NB4 (cell line): ENCODE measurements around the gene ATOH8.
A peak's percentile ranks its signal among the peaks of the same experiment; 100 is the strongest.

Experiments used
- DNase-seq: peaks from one replicate; pipeline ENCODE4 v3.0.0; 2010; ENCODE audit warnings: low read depth
- H3K4me3 ChIP-seq: one replicate; pipeline ENCODE4 v1.5.1; 2011; ENCODE audit warnings: mild to moderate bottlenecking, low read depth, low read length, moderate library complexity
- MYC ChIP-seq: IDR thresholded peaks from 2 replicates; pipeline ENCODE4 v1.6.1; 2011; ENCODE audit warnings: low read depth, low read length
- POLR2A ChIP-seq: IDR thresholded peaks from 2 replicates; pipeline ENCODE4 v1.6.1; 2011; ENCODE audit warnings: mild to moderate bottlenecking; ENCODE audit not compliant: insufficient read length; ENCODE audit errors: extremely low read depth
- TF ChIP-seq, protein P1 (sequence below): IDR thresholded peaks from one replicate; pipeline ENCODE4 v1.5.1; 2012; ENCODE audit warnings: low read depth, low read length
- TF ChIP-seq, protein P2 (sequence below): IDR thresholded peaks from 2 replicates; pipeline ENCODE4 v1.6.1; 2011; ENCODE audit warnings: low read depth, low read length

Gene ATOH8

DNA sequence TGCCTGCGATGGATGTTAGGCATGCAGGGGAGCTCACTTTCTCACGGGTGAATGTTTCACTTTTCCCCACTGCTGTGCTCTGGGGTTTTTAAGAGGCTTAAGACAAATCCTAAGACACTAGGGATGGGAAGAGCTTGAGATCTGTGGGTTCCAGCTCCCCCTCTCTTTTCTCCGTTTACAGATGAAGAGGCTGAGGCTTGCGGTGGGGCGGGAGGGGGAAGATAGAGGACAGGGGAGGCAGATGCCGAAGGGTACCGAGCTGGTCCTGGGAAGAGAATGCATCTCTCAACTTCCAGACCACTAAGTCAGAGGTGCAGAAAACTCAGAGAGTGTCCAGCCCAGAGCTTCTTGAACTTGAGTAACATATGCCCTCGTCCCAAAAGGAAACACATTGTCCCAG lies 8.2 kb upstream of the ATOH8 start:
- no peak for DNase-seq
- H3K4me3 ChIP-seq: no peak overlapping the region

DNA sequence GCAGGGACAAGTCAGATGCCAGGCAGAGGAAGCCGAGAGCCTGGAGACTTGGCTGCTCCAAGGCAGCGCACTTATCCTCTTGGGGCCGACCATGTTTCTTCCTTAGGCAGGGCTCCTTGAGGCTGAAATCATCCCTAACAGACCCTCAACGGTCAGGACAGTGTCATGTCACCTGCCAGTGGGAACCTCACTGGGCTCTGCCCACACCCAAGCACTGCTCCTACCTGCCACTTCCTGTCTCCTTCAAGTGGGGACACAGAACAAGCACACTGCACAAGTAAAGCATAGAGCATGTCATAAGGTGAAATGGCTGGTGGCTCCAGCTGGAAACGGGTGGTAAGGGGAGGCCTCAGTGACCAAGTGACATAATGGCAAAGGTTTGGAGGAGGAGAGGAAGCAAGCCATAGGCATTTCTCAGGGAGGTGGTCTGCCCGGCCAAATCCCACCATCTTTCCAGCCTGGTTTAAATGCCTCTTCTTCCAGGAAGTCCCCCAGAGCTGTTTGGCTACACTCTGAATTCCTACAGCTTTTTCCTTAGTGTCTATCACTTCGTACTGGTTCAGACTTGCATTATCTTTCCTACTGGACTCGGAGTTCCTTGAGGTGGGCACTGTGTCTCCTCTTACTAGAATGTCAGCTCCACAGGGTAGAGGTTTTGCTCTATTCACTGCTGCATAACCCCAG lies 7.3 kb upstream of the ATOH8 start:
- DNase-seq: no peak
- no peak overlapping the region for H3K4me3 ChIP-seq
- TF ChIP-seq, protein P1, sequence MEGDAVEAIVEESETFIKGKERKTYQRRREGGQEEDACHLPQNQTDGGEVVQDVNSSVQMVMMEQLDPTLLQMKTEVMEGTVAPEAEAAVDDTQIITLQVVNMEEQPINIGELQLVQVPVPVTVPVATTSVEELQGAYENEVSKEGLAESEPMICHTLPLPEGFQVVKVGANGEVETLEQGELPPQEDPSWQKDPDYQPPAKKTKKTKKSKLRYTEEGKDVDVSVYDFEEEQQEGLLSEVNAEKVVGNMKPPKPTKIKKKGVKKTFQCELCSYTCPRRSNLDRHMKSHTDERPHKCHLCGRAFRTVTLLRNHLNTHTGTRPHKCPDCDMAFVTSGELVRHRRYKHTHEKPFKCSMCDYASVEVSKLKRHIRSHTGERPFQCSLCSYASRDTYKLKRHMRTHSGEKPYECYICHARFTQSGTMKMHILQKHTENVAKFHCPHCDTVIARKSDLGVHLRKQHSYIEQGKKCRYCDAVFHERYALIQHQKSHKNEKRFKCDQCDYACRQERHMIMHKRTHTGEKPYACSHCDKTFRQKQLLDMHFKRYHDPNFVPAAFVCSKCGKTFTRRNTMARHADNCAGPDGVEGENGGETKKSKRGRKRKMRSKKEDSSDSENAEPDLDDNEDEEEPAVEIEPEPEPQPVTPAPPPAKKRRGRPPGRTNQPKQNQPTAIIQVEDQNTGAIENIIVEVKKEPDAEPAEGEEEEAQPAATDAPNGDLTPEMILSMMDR: no peak
- TF ChIP-seq MYC (no peak), POLR2A (no peak)
- TF ChIP-seq, protein P2, sequence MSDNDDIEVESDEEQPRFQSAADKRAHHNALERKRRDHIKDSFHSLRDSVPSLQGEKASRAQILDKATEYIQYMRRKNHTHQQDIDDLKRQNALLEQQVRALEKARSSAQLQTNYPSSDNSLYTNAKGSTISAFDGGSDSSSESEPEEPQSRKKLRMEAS: no peak

More for the DNA sequence above, 8.2 kb upstream of the ATOH8 start:
- TF ChIP-seq MYC: no peak

DNA sequence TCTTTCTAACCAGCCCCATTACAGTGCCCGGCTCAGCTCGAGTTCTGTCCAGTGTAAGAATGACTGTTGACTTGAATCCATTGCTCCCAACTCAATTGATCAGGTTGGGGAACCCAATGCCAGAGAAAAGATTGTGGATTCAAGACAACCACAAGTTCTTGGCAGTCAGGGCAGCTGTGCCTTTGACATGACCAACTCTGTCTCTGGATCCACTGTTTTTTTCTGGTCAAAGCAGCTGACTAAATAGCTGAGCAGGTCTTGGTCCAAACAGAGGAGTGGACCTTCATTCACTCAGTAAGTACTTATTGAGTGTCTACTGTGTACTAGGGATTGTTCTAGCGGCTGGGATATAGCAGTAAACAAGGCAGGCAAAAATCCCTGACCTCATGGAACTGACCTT lies 6.3 kb upstream of the ATOH8 start:
- DNase-seq: no peak
- TF ChIP-seq, protein P2: no peak
- TF ChIP-seq, protein P1: no peak
- no peak for TF ChIP-seq MYC
- no peak for TF ChIP-seq POLR2A
- no peak overlapping the region for H3K4me3 ChIP-seq

DNA sequence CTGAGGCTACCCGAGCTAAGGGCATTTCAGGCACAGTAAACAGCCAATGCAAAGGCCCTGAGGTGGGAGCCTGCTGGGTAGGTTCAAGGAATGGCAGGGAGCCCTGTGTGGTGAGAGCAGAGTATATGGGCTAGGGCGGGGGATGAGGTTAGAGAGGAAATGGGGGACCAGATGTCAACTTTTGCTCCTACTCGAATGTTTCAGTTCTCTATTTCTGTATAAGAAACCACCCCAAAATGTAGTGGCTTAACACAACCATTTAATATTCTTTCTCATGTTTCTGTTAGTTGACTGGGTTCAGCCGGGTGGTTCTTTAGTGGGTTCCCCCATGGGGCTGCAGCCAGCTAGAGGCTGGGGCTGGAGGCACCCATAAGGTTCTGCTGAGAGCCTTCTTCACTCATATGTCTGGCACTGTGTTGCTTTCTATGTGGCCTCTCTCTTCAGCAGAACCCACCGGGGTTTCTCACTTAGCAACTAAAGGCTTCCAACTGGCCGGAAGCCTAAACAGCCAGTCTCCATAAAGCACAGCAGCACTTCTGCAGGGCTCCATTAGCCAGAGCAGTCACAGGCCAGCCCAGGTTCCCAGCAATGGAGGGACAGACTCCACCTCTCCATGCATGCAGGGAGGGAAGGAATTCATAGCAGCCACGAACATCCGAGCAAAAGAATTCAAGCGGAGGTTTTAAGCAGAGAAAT lies 5.6 kb upstream of the ATOH8 start:
- TF ChIP-seq, protein P2: no peak
- TF ChIP-seq, protein P1: no peak
- TF ChIP-seq MYC: no peak
- TF ChIP-seq POLR2A: no peak
- no peak overlapping the region for H3K4me3 ChIP-seq
- peak; percentile 42 for DNase-seq

DNA sequence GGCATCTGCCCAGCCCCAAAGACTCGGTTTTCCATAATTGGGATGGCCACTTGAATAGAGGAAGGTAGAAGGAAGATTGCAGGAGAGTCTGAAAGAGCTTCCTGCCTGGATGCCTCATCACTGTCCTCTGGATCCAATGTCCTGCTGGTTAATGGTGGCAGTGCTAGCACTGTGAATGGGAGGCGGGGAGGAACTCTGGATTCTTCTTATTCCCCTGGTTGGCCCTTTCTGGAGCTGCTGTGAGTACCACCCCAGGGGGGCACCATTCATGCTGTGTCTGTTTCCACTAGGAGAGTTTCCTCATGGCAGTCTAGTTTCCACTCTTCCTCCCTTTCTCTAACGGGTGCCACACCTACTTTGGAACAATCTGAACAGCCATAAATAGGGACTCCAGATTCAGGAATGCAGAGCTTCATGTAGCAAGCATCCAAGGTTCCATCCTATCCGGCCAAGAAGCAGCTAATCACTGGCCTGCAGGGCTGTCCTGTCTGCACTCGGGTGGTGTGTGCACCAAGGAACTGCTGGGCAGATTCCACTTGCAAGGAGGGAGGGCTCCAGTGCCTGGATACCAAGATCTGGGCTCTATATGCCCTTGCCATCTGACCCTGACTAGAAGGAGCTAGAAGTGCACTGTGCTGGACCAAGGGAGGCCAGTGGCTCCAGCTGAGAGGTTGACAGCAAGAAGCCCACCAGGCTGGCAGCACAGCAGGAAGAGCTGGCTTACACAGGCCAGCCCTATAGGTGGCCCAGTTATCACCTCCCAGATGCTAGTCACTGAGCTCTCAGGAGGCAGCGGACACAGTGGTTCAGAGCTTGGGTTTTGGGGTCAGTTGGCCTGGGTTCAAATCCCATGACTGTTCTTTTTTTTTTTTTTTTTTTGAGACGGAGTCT lies 4.6 kb upstream of the ATOH8 start:
- DNase-seq: no peak
- TF ChIP-seq, protein P1: no peak
- TF ChIP-seq, protein P2: no peak
- TF ChIP-seq MYC (no peak), POLR2A (no peak)
- no peak overlapping the region for H3K4me3 ChIP-seq
